HCT116 (cell line): ENCODE data around the gene MOB3B. TPM values are rescaled to one million over a fixed set of nuclear protein-coding genes. Genes with fewer than 3 reads are reported as not detected.

Experiments
- ATAC-seq: fragments of 200-7000 bp; cut with Tn5 transposase; 2 replicates; pipeline ENCODE4 v1.9.1; 2020; ENCODE audit warnings: mild to moderate bottlenecking, moderate library complexity
- BruUV-seq: library from RNA; stranded (reverse); fragments of 400-500 nt; replicated peaks from 2 replicates; lab custom pipeline; 2021; lab: Mats Ljungman, UMichigan
- CTCF ChIA-PET: fragments of 300-600 bp; sonication (Branson Sonifier 250); formaldehyde crosslinking; loops from one replicate; lab custom pipeline; 2021; ENCODE audit warnings: antibody characterized with exemption; lab: Charles Lee
- POLR2A ChIA-PET: fragments of 300-600, 350-600 bp; sonication (Branson Sonifier 250); formaldehyde crosslinking; loops from one replicate; lab custom pipeline; 2021; ENCODE audit warnings: antibody characterized with exemption; lab: Charles Lee
- RAD21 ChIA-PET, 2 experiments: fragments of 300-600 bp; sonication (Branson Sonifier 250); formaldehyde crosslinking; loops; one replicate each; lab custom pipeline; 2023; ENCODE audit warnings: low total read pairs in 2 of 2; ENCODE audit not compliant: uncharacterized antibody in 2 of 2, unreplicated experiment in 2 of 2, low non-redundant PET in 1 of 2; lab: Charles Lee
- DNase-seq: peaks from one replicate; pipeline ENCODE4 v3.0.0-alpha.2; 2010; ENCODE audit warnings: low read depth, low spot score
- H2AFZ ChIP-seq: fragments of 200-600 bp; shearing (Covaris generic), sonication (generic); 2 replicates; pipeline ENCODE4 v1.6.1; 2017; ENCODE audit warnings: low read depth, mixed run types, mixed read lengths, antibody characterized with exemption, low read length; ENCODE audit not compliant: poor library complexity, severe bottlenecking
- H3K27ac ChIP-seq: 2 replicates; pipeline ENCODE4 v1.5.1; 2012; ENCODE audit warnings: low read depth, low read length
- H3K27me3 ChIP-seq: fragments of 200-600 bp; sonication (generic); 2 replicates; pipeline ENCODE4 v1.6.1; 2016; ENCODE audit warnings: mixed run types, low read length, mixed read lengths; ENCODE audit not compliant: insufficient read depth
- H3K36me3 ChIP-seq, 2 experiments: fragments of 200-500 bp in 1 of 2; fragments of 200-600 bp in 1 of 2; sonication (Bioruptor generic) in 1 of 2; sonication (generic) in 1 of 2; 2 replicates each; pipeline versions ENCODE4 v1.5.1 to v1.6.1; 2014 to 2016; ENCODE audit warnings: low read length in 2 of 2, inconsistent platforms in 1 of 2, mixed read lengths in 1 of 2, mixed run types in 1 of 2; ENCODE audit not compliant: insufficient read depth in 2 of 2, control insufficient read depth in 1 of 2
- H3K4me1 ChIP-seq, 2 experiments: fragments of 200-600 bp in 1 of 2; sonication (generic) in 1 of 2; 2 replicates each; pipeline versions ENCODE4 v1.5.1 to v1.6.1; 2012 to 2017; ENCODE audit warnings: low read length in 2 of 2, inconsistent platforms in 1 of 2, mild to moderate bottlenecking in 1 of 2, mixed read lengths in 1 of 2, mixed run types in 1 of 2, moderate library complexity in 1 of 2; ENCODE audit not compliant: insufficient read depth in 2 of 2, control insufficient read depth in 1 of 2
- H3K4me2 ChIP-seq: fragments of 200-600 bp; sonication (generic); 2 replicates; pipeline ENCODE4 v1.6.1; 2017; ENCODE audit warnings: mixed run types, low read length, mixed read lengths
- H3K4me3 ChIP-seq, 2 experiments: fragments of 200-600 bp in 1 of 2; sonication (generic) in 1 of 2; replicated peaks in 1 of 2; 2 replicates each; pipeline ENCODE4 v1.5.1; 2011 to 2016; ENCODE audit warnings: low read length in 2 of 2, control low read depth in 1 of 2, low read depth in 1 of 2, mild to moderate bottlenecking in 1 of 2, mixed read lengths in 1 of 2, mixed run types in 1 of 2
- H3K79me2 ChIP-seq: fragments of 200-600 bp; sonication (generic); 2 replicates; pipeline ENCODE4 v1.6.1; 2017; ENCODE audit warnings: mild to moderate bottlenecking, mixed run types, low read length, moderate library complexity, mixed read lengths; ENCODE audit not compliant: insufficient read depth
- H3K9ac ChIP-seq: fragments of 200-600 bp; sonication (generic); 2 replicates; pipeline ENCODE4 v1.6.1; 2016; ENCODE audit warnings: low read length, mixed read lengths
- H3K9me2 ChIP-seq: fragments of 200-600 bp; sonication (generic), shearing (Covaris generic); 2 replicates; pipeline ENCODE4 v1.6.1; 2017; ENCODE audit warnings: mixed run types, mild to moderate bottlenecking, moderate library complexity; ENCODE audit not compliant: insufficient read depth
- H3K9me3 ChIP-seq, 2 experiments: fragments of 200-500 bp in 1 of 2; fragments of 200-600 bp in 1 of 2; sonication (Bioruptor generic) in 1 of 2; sonication (generic) in 1 of 2; 2 replicates each; pipeline ENCODE4 v1.6.1; 2014 to 2017; ENCODE audit warnings: low read length in 2 of 2, mixed read lengths in 2 of 2, inconsistent platforms in 1 of 2, low read depth in 1 of 2, mild to moderate bottlenecking in 1 of 2, mixed run types in 1 of 2, moderate library complexity in 1 of 2; ENCODE audit not compliant: control insufficient read depth in 1 of 2, insufficient read depth in 1 of 2
- H4K20me1 ChIP-seq: fragments of 200-600 bp; sonication (generic), shearing (Covaris generic); 2 replicates; pipeline ENCODE4 v1.6.1; 2017; ENCODE audit warnings: mixed run types, mild to moderate bottlenecking, moderate library complexity; ENCODE audit not compliant: insufficient read depth
- CEBPB ChIP-seq: IDR thresholded peaks from 2 replicates; pipeline ENCODE4 v1.6.1; 2012; ENCODE audit warnings: low read depth
- JUND ChIP-seq: IDR thresholded peaks from 2 replicates; pipeline ENCODE4 v1.6.1; 2012
- SIN3A ChIP-seq: IDR thresholded peaks from 2 replicates; pipeline ENCODE4 v1.6.1; 2012; ENCODE audit warnings: low read depth
- SP1 ChIP-seq: IDR thresholded peaks from 2 replicates; pipeline ENCODE4 v1.6.1; 2012; ENCODE audit warnings: low read depth
- SRF ChIP-seq: IDR thresholded peaks from 2 replicates; pipeline ENCODE4 v1.6.1; 2012; ENCODE audit warnings: low read depth
- YY1 ChIP-seq: IDR thresholded peaks from 2 replicates; pipeline ENCODE4 v1.6.1; 2011; ENCODE audit warnings: low read length, low read depth, moderate library complexity, mild to moderate bottlenecking; ENCODE audit not compliant: insufficient replicate concordance; ENCODE audit errors: extremely low read depth
- ZNF274 ChIP-seq: fragments of 200-500 bp; sonication (Bioruptor generic); IDR thresholded peaks from 2 replicates; pipeline ENCODE4 v1.6.1; 2014; ENCODE audit warnings: mild to moderate bottlenecking, low read depth, low read length, inconsistent platforms
- intact Hi-C: fragments of 100-400 bp; cut with micrococcal nuclease; formaldehyde crosslinking; loops from 2 replicates; pipeline ENCODE4 v1.10.0; 2022
- total RNA-seq: library from RNA; stranded (reverse); gene quantifications from one replicate; pipeline ENCODE4 v1.2.1, GENCODE V29; 2021; ENCODE audit not compliant: unreplicated experiment
- TF ChIP-seq, protein P1 (sequence below), 3 experiments: fragments of 200-600 bp in 1 of 3; sonication (generic) in 1 of 3; IDR thresholded peaks in 2 of 3; conservative IDR thresholded peaks in 1 of 3; 2 replicates each; pipeline ENCODE4 v1.5.1; 2012 to 2017; ENCODE audit warnings: low read depth in 2 of 3, low read length in 2 of 3, antibody characterized with exemption in 1 of 3, borderline replicate concordance in 1 of 3, control low read depth in 1 of 3, mild to moderate bottlenecking in 1 of 3, mixed read lengths in 1 of 3, mixed run types in 1 of 3, moderate library complexity in 1 of 3; ENCODE audit not compliant: insufficient read depth in 1 of 3
- TF ChIP-seq, protein P2 (sequence below): IDR thresholded peaks from 2 replicates; pipeline ENCODE4 v1.6.1; 2011; ENCODE audit warnings: mild to moderate bottlenecking, low read length, moderate library complexity; ENCODE audit not compliant: insufficient replicate concordance; ENCODE audit errors: extremely low read depth
- TF ChIP-seq, protein P3 (sequence below): IDR thresholded peaks from 2 replicates; pipeline ENCODE4 v1.6.1; 2012; ENCODE audit warnings: low read depth

MOB3B gene
- total RNA-seq, 1 experiment from 2014 or later, result 1.2 TPM

DNA sequence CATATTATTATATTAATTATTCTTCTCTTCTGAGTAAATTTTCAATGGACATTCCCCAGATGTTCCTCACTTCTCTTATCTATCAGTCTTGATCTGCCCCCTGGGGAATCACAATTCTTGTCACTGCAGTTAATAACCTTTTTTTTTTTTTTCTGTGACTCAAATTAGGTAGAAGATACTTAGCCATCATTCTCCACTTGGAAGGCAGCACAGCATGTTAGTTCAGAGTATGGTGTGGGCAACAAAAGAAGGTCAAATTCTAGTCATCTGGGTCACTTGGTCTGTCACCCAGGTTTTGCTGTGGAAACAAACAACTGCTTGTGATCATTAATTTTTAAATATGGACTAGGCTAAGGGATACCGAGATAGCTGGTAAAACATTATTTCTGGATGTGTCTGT is 8.1 kb upstream of the MOB3B start (continued):
- TF ChIP-seq, protein P1, sequence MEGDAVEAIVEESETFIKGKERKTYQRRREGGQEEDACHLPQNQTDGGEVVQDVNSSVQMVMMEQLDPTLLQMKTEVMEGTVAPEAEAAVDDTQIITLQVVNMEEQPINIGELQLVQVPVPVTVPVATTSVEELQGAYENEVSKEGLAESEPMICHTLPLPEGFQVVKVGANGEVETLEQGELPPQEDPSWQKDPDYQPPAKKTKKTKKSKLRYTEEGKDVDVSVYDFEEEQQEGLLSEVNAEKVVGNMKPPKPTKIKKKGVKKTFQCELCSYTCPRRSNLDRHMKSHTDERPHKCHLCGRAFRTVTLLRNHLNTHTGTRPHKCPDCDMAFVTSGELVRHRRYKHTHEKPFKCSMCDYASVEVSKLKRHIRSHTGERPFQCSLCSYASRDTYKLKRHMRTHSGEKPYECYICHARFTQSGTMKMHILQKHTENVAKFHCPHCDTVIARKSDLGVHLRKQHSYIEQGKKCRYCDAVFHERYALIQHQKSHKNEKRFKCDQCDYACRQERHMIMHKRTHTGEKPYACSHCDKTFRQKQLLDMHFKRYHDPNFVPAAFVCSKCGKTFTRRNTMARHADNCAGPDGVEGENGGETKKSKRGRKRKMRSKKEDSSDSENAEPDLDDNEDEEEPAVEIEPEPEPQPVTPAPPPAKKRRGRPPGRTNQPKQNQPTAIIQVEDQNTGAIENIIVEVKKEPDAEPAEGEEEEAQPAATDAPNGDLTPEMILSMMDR (IDR thresholded peaks at IDR 0.05 in 2 of 3, conservative IDR thresholded peaks at IDR 0.05 in 1 of 3; ENCODE audit: borderline replicate concordance in 1 of 3, insufficient read depth in 1 of 3, low read depth in 2 of 3, low read length in 2 of 3), result no peak
- TF ChIP-seq SP1 (no peak), SIN3A (no peak), YY1 (no peak), SRF (no peak), CEBPB (no peak)
- TF ChIP-seq, protein P2, sequence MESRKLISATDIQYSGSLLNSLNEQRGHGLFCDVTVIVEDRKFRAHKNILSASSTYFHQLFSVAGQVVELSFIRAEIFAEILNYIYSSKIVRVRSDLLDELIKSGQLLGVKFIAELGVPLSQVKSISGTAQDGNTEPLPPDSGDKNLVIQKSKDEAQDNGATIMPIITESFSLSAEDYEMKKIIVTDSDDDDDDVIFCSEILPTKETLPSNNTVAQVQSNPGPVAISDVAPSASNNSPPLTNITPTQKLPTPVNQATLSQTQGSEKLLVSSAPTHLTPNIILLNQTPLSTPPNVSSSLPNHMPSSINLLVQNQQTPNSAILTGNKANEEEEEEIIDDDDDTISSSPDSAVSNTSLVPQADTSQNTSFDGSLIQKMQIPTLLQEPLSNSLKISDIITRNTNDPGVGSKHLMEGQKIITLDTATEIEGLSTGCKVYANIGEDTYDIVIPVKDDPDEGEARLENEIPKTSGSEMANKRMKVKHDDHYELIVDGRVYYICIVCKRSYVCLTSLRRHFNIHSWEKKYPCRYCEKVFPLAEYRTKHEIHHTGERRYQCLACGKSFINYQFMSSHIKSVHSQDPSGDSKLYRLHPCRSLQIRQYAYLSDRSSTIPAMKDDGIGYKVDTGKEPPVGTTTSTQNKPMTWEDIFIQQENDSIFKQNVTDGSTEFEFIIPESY, result no peak

DNA sequence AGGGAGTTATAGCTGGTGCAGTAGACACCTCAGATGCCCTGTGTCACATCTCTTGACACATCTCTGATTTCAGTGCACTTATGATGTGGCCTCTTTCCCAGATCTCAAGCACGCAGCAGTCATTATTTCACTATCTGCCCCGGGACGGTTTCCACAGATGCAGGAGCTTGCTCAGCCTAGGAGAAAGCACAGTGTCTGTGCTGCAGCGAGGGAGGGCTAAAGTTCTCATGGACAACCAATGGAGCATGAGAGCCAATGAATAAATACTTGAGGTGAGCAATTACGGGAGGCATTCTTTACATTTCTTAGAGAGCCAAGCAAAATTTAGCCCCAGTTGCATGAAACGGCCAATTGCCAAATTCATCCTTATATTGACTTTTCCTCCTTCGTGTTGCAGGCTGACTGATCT is 7.4 kb upstream of the MOB3B start:
- Histone ChIP-seq H3K4me1 (no peaks in the 10 kb centered on the region), H3K79me2 (no peaks in the 10 kb centered on the region), H3K27me3 (no peaks in the 10 kb centered on the region), H3K4me3 (no peak overlapping the region), H3K4me2 (no peak overlapping the region), H3K9me2 (no peaks in the 10 kb centered on the region), H3K9ac (no peak overlapping the region), H3K36me3 (no peaks in the 10 kb centered on the region; a peak in 1 of 4 replicates), H3K27ac (no peak overlapping the region), H2AFZ (no peak overlapping the region), H3K9me3 (no peaks in the 10 kb centered on the region), H4K20me1 (no peaks in the 10 kb centered on the region)
- ATAC-seq (no peak), DNase-seq (no peak)
- ChIA-PET CTCF (interaction anchor here (1.9 kb wide), 1 partner anchor 204 kb away, joined by 7 read pairs; no protein-coding TSS in a partner anchor), POLR2A (no interaction called here), RAD21 (no interaction called here)
- BruUV-seq, result no TSS peak
- intact Hi-C loops, result no loop called here
- TF ChIP-seq, protein P3, sequence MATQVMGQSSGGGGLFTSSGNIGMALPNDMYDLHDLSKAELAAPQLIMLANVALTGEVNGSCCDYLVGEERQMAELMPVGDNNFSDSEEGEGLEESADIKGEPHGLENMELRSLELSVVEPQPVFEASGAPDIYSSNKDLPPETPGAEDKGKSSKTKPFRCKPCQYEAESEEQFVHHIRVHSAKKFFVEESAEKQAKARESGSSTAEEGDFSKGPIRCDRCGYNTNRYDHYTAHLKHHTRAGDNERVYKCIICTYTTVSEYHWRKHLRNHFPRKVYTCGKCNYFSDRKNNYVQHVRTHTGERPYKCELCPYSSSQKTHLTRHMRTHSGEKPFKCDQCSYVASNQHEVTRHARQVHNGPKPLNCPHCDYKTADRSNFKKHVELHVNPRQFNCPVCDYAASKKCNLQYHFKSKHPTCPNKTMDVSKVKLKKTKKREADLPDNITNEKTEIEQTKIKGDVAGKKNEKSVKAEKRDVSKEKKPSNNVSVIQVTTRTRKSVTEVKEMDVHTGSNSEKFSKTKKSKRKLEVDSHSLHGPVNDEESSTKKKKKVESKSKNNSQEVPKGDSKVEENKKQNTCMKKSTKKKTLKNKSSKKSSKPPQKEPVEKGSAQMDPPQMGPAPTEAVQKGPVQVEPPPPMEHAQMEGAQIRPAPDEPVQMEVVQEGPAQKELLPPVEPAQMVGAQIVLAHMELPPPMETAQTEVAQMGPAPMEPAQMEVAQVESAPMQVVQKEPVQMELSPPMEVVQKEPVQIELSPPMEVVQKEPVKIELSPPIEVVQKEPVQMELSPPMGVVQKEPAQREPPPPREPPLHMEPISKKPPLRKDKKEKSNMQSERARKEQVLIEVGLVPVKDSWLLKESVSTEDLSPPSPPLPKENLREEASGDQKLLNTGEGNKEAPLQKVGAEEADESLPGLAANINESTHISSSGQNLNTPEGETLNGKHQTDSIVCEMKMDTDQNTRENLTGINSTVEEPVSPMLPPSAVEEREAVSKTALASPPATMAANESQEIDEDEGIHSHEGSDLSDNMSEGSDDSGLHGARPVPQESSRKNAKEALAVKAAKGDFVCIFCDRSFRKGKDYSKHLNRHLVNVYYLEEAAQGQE, result no peak
- TF ChIP-seq JUND (no peak), CEBPB (no peak), ZNF274 (no peak)
